B cell (primary cell): ENCODE measurements around the gene CCDC63.

Experiments used
- CTCF ChIP-seq: fragments of 200-600 bp; IDR thresholded peaks from one replicate; pipeline ENCODE4 v1.8.0; 2022; ENCODE audit warnings: antibody characterized with exemption, mild to moderate bottlenecking
- EZH2 ChIP-seq: IDR thresholded peaks from 2 replicates; pipeline ENCODE4 v1.6.1; 2012; ENCODE audit warnings: borderline replicate concordance, low read depth, mild to moderate bottlenecking, moderate library complexity, low read length; ENCODE audit not compliant: insufficient read depth, poor library complexity, severe bottlenecking

- TF ChIP-seq CTCF = no peak
- no peak for TF ChIP-seq EZH2
Observed at GRCh38 chr12:110917961-110918360, 71.2 kb downstream of the CCDC63 start.
